Naive thymus-derived CD8-positive, alpha-beta T cell (primary cell): ENCODE data around the gene PRKCE. TPM values are rescaled to one million over a fixed set of nuclear protein-coding genes. Genes with fewer than 3 reads are reported as not detected.

Experiments used
- ATAC-seq, 2 donors: fragments of 150-1000 bp; cut with Tn5 transposase in 1 of 2; sonication (Bioruptor Pico), chemical (Tn5 transposase) in 1 of 2; 1 replicate in 1 of 2; 2 replicates in 1 of 2; pipeline ENCODE4 v1.10.0; 2021; ENCODE audit warnings: mild to moderate bottlenecking in 2 of 2, moderate library complexity in 2 of 2
- POLR2A ChIA-PET: fragments of 350-600 bp; sonication (Branson Sonifier 250); formaldehyde crosslinking; loops from one replicate; lab custom pipeline; 2021; ENCODE audit warnings: antibody characterized with exemption; lab: Charles Lee
- DNase-seq, 10 donors: peaks; one replicate each; pipeline versions ENCODE4 v3.0.0 to v3.0.0-alpha.2; 2020 to 2022
- H3K27ac Mint-ChIP-seq, 10 donors: one replicate each; pipeline ENCODE4 v1.8.0; 2020 to 2022; ENCODE audit warnings: mild to moderate bottlenecking in 10 of 10, mixed read lengths in 10 of 10, moderate library complexity in 4 of 10, inconsistent platforms in 1 of 10
- H3K27me3 Mint-ChIP-seq, 5 donors: one replicate each; pipeline ENCODE4 v1.8.0; 2021 to 2022; ENCODE audit warnings: mixed read lengths in 5 of 5
- H3K36me3 Mint-ChIP-seq, 3 donors: one replicate each; pipeline ENCODE4 v1.8.0; 2020 to 2022; ENCODE audit warnings: mixed read lengths in 3 of 3, mild to moderate bottlenecking in 2 of 3, inconsistent platforms in 1 of 3
- H3K4me1 Mint-ChIP-seq, 4 donors: one replicate each; pipeline ENCODE4 v1.8.0; 2021 to 2022; ENCODE audit warnings: mixed read lengths in 4 of 4
- H3K4me3 Mint-ChIP-seq, 10 donors: one replicate each; pipeline ENCODE4 v1.8.0; 2020 to 2022; ENCODE audit warnings: mild to moderate bottlenecking in 10 of 10, mixed read lengths in 10 of 10, moderate library complexity in 6 of 10, inconsistent platforms in 1 of 10
- H3K9me3 Mint-ChIP-seq, 9 donors: one replicate each; pipeline ENCODE4 v1.8.0; 2020 to 2022; ENCODE audit warnings: mixed read lengths in 9 of 9, mild to moderate bottlenecking in 3 of 9, inconsistent platforms in 1 of 9, moderate library complexity in 1 of 9
- polyA plus RNA-seq, 3 donors: library from polyadenylated mRNA; unstranded; fragments of 300-500 nt; fragmentation: Illumina TruSeq; gene quantifications; one replicate each; pipeline ENCODE4 v1.2.3, GENCODE V29; 2021
- total RNA-seq, 8 experiments: library from RNA in 2 of 8; stranded (reverse) in 2 of 8; gene quantifications; one replicate each; pipeline ENCODE4 v1.2.3 and lab custom pipeline; 2021 to 2026

The PRKCE gene
- total and polyA plus RNA-seq, 5 experiments from 2014 or later: 1.6 to 20.2 (median 2.7) TPM

DNA sequence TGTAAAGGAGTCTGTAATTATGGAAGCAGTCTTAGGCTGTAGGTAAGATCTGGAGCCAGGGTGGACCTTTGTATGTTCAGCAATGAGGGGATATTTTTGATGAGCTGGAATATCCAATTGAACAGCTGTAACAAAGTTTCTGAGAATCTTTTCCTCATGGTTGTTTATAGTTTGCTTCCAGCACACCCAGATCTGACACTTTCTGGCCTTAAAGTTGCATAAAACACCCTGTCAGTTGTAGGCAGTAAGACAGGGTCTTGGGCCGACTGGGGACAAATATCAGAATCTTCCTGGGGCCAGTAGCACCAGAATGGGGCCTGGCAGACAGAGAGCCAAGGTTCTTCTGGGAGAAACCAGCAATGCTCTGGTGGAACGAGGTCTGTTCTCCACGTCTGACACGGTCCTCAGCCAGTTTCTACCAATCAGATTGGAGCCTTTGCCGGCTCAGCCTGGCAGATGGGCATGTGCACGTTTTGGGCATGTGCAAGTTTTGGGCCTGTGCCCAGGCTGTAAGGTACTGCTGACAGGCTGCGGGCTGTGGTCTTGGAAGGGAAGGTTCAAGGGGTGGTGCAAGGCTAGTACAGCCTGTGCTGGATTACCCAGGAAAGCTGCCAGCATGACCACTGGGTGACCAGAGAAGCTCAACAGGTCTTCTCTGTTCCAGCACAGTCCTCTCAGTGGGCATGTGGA, 89.8 kb downstream of the PRKCE start:
- Mint-ChIP-seq H3K27me3 (no peaks in the 10 kb centered on the region), H3K4me3 (no peak overlapping the region), H3K9me3 (peaks cover 0 to 2% (median 0%) of the 10 kb centered on the region in 9 donors), H3K4me1 (peaks cover 7 to 23% (median 11%) of the 10 kb centered on the region in 4 donors), H3K36me3 (peaks cover 0 to 5% (median 3%) of the 10 kb centered on the region in 3 donors), H3K27ac (no peak overlapping the region)
- DNase-seq (no peak), ATAC-seq (no peak)
- POLR2A ChIA-PET: no interaction called here

DNA sequence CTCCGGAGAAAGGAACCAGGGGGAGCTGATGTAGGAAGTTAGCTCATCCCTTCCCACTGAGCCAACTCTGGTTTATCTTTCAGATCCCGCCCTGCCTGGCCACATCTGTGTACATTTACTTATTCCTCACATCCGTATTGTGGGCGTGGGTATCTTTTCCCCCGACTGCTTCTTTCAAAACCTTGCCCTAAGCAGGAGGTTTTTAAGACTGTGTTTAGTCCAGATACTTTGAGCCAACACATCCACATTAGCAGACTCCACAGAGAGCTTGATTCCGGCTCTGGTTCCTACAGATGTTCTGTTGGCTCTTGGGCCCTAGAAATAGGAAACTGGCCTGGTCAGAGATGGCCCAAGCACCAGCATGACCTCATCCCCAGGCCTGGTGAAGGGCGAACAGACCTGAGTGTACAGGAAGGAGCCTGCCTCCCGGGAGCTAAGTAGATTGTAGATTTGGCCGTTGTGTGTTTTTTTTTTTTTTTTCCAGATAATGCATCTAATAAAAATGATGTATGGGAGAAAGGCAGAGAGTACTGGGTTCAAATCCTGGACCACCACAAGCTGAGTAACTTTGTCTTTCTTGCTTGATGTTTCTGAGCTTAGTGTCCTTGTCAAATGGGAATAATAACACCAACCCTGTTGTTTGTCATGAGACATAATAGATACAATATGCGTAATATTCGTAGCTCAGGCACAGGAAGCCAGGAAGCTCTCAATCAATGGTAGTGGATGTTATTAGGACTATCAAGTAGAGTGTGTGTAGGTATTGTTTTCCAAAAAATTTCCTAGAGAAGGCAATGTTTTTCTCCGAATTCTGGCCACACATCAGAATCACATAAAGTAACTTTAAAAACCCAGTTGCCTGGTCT, 92.3 kb downstream of the PRKCE start:
- POLR2A ChIA-PET: no interaction called here
- peaks cover 4 to 26% (median 7%) of the 10 kb centered on the region in 4 donors for H3K4me1 Mint-ChIP-seq
- no peaks in the 10 kb centered on the region for H3K27me3 Mint-ChIP-seq
- peaks cover 0 to 16% (median 6%) of the 10 kb centered on the region in 9 donors for H3K9me3 Mint-ChIP-seq
- H3K27ac Mint-ChIP-seq: no peak overlapping the region
- peaks cover 4 to 11% (median 8%) of the 10 kb centered on the region in 3 donors for H3K36me3 Mint-ChIP-seq
- no peak overlapping the region for H3K4me3 Mint-ChIP-seq
- DNase-seq (no peak), ATAC-seq (no peak)

DNA sequence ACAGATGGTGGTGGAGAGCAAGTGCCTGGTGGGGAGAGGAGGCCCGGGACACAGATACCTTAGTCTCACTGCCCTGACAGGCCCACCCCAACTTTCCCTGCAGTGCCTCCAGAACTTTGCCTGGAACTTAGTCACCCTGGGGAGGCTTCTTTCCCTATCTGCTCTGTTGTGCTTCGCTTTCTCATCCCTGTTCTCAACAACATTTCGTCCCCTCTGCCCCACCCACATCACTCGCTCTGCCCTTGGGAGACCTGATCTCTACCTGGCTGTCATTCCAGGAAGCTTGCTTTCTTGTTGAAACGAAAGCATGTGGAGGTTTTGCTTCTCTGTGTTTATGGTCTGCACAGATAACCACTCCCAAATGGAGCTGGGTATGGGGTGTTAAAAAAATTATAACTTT, 93.8 kb downstream of the PRKCE start:
- DNase-seq (no peak), ATAC-seq (no peak)
- Mint-ChIP-seq H3K36me3 (peaks cover 4 to 11% (median 8%) of the 10 kb centered on the region in 3 donors), H3K4me3 (no peak overlapping the region), H3K9me3 (peaks cover 0 to 16% (median 6%) of the 10 kb centered on the region in 9 donors), H3K4me1 (peaks cover 7 to 28% (median 12%) of the 10 kb centered on the region in 4 donors), H3K27ac (no peak overlapping the region), H3K27me3 (no peaks in the 10 kb centered on the region)
- POLR2A ChIA-PET: no interaction called here

DNA sequence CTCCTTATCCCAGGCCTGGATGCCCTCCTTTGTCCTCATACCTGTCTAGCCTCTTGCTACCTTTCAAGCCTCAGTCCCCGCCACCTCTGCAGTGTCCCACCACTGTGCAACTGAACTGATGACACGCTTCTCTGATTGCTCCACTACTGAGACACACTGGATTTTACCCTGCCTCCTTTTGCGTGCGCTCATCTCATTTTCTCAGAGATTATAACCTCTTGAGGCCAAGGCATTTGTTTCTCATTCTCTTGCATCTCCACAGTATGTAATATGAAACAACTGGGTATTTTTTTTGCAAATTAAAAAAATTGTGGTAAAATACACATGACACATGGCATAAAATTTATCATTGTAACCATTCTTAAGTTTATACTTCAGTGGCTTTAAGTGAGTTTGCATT, 95.4 kb downstream of the PRKCE start:
- H3K27ac Mint-ChIP-seq: no peak overlapping the region
- DNase-seq (no peak), ATAC-seq (no peak)
- H3K9me3 Mint-ChIP-seq: peaks cover 0 to 20% (median 6%) of the 10 kb centered on the region in 9 donors
- POLR2A ChIA-PET: no interaction called here
- peaks cover 0 to 3% (median 0%) of the 10 kb centered on the region in 5 donors for H3K27me3 Mint-ChIP-seq
- peaks cover 2 to 15% (median 12%) of the 10 kb centered on the region in 3 donors for H3K36me3 Mint-ChIP-seq
- H3K4me1 Mint-ChIP-seq: peaks cover 6 to 28% (median 15%) of the 10 kb centered on the region in 4 donors
- no peak overlapping the region for H3K4me3 Mint-ChIP-seq

DNA sequence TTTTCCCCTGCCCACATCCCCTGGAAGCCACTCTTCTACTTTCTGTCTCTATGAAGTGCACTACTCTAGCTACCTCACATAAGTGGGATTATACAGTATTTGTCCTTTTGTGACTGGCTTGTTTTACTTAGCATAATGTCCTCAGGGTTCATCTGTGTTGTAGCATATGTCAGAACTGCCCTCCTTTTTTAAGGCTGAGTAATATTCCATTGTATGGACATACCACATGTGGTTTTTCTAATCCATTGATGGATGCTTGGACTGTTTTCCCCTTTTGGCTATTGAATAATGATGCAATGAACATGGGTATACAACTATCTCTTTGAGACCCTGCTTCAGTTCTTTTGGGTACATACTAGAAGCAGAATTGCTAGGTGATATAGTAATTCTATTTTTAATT, 95.9 kb downstream of the PRKCE start:
- Mint-ChIP-seq H3K27me3 (peaks cover 0 to 3% (median 0%) of the 10 kb centered on the region in 5 donors), H3K27ac (no peak overlapping the region), H3K9me3 (peaks cover 0 to 20% (median 6%) of the 10 kb centered on the region in 9 donors), H3K4me1 (peaks cover 6 to 27% (median 15%) of the 10 kb centered on the region in 4 donors), H3K4me3 (no peak overlapping the region), H3K36me3 (peaks cover 2 to 15% (median 12%) of the 10 kb centered on the region in 3 donors)
- DNase-seq (no peak), ATAC-seq (no peak)
- POLR2A ChIA-PET: no interaction called here

DNA sequence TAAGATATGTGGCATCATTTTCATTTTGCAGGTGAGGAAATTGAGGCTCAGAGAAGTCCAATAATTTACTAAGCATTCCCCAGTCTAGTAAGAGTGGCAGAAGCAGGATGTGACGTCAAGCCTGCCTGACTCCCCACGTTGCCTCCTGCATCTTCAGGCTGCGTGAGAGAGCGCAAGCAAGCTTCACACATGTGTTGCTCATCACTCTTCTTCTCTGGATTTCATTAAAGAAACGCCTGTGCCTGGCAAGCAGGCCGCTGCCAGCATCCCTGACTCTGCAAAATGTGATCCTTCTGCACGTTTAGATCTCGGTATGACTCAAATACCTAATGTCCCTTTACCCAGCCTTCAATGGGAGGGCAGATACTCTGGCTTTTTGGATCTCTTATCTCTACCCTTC, 96.8 kb downstream of the PRKCE start:
- ATAC-seq: no peak
- DNase-seq: no peak
- no peak overlapping the region for H3K4me3 Mint-ChIP-seq
- H3K4me1 Mint-ChIP-seq: peaks cover 6 to 24% (median 15%) of the 10 kb centered on the region in 4 donors
- H3K27ac Mint-ChIP-seq: peak overlapping the region in 2 of 10 donors; percentile 24 to 61
- H3K9me3 Mint-ChIP-seq: peaks cover 0 to 20% (median 6%) of the 10 kb centered on the region in 9 donors
- H3K36me3 Mint-ChIP-seq: peaks cover 2 to 15% (median 12%) of the 10 kb centered on the region in 3 donors
- H3K27me3 Mint-ChIP-seq: peaks cover 0 to 3% (median 0%) of the 10 kb centered on the region in 5 donors
- POLR2A ChIA-PET: no interaction called here

DNA sequence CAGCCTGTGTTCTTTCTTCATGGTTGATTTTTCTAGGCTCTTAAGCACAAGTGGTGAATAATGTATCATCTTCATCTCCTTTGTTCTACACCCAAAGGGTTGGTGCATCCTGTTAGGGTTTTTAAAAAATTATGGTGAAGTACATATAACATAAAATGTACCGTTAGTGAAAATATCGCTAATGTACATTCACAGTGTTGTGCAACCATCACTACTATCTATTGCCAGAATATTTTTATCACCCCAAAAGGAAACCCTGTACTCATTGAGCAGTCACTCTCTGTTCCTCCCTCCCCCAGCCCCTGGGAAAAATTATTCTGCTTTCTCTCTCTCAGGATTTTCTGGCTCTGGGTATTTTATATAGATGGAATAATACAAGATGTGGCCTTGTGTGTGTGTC, 98.5 kb downstream of the PRKCE start:
- H3K27ac Mint-ChIP-seq: no peak overlapping the region
- DNase-seq (no peak), ATAC-seq (no peak)
- peaks cover 2 to 15% (median 12%) of the 10 kb centered on the region in 3 donors for H3K36me3 Mint-ChIP-seq
- no peak overlapping the region for H3K4me3 Mint-ChIP-seq
- POLR2A ChIA-PET: no interaction called here
- peaks cover 0 to 3% (median 0%) of the 10 kb centered on the region in 5 donors for H3K27me3 Mint-ChIP-seq
- peaks cover 0 to 20% (median 6%) of the 10 kb centered on the region in 9 donors for H3K9me3 Mint-ChIP-seq
- peaks cover 6 to 27% (median 19%) of the 10 kb centered on the region in 4 donors for H3K4me1 Mint-ChIP-seq

DNA sequence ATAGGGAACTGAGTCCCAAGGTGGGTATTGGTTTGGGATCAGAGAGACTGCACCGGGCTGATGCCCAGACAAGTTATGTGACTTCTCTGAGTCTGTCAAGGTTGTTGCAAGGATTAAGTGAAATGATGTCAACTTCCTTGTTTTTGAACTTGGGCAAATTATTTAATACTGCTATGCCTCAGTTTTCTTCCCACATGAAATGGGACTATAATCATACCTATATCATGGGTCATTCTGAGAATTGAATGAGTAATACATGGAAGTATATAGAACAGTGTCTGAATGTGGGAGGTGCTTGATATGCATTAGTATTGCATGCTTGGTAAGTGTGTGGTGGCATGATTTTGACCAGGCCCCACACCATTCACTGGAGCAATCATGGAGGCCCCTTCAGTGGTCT, 99.0 kb downstream of the PRKCE start:
- H3K4me1 Mint-ChIP-seq: peaks cover 6 to 27% (median 20%) of the 10 kb centered on the region in 4 donors
- H3K4me3 Mint-ChIP-seq: no peak overlapping the region
- peaks cover 0 to 3% (median 0%) of the 10 kb centered on the region in 5 donors for H3K27me3 Mint-ChIP-seq
- no peak for ATAC-seq
- H3K36me3 Mint-ChIP-seq: peaks cover 2 to 15% (median 12%) of the 10 kb centered on the region in 3 donors
- no peak for DNase-seq
- H3K27ac Mint-ChIP-seq: no peak overlapping the region
- H3K9me3 Mint-ChIP-seq: peaks cover 0 to 20% (median 6%) of the 10 kb centered on the region in 9 donors
- POLR2A ChIA-PET: no interaction called here

DNA sequence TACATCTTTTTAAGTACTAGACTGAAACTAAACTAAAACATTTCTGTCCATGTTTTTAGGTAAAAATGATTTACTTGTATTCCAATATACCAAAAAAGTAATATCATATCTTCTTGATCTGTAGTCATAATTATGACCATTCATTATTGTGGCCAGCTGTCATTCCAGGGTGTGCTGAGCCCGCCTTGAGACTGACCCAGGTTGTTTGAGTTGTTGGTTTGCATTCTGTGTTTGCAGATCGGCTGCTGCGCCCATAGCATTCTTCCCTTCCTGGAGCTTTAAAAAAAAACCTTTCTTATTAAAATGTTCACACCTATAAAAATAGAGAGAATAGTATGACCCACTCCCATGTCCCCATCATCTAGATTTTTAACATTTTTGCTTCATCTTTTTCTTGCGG, 101.9 kb downstream of the PRKCE start:
- POLR2A ChIA-PET: no interaction called here

DNA sequence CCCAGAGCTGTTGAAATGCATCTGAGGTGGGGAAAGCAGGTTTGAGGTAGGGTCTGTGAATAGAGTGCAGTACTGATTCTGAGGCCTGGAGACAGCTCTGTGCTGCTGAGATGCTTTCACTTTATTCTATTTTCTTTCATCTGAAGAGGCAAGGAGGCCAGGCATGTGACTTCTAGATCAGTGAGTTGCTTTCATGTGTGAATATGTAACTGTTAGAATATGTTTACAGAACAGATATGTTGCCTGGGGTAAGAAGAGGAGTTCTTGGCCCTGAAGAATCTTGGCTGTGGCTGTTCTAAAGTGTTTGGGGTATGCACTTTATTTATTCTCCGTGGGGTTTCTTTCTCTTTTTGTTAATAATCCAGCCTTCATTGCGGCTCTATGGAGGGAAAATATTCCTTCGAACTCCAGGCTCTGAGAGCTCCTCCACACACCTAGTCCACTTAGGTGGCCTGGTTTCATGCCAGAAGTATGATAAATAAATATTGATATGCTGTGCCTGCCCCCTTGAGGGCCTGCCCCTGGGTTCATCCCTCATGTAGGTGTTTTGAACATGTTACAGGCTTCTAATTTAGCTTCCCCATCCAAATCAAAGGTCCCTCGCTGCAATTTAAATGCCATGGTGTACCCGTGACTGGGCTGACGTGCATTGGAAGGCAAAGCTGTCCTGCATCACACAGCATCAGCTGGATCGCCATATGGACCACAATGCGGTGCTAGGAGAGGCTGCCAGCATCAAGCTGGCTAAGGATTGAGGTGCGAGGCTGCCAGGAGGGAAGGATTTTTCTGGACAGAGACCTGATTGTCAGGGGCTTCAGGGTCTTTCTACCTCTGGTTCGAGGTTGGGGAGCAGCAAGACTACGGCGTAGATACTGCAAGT, 102.9 kb downstream of the PRKCE start:
- Mint-ChIP-seq H3K4me1 (peaks cover 6 to 29% (median 14%) of the 10 kb centered on the region in 4 donors), H3K27me3 (peaks cover 0 to 3% (median 0%) of the 10 kb centered on the region in 5 donors), H3K9me3 (peaks cover 0 to 4% (median 0%) of the 10 kb centered on the region in 9 donors), H3K36me3 (peaks cover 0 to 4% (median 4%) of the 10 kb centered on the region in 3 donors), H3K4me3 (no peak overlapping the region), H3K27ac (peak overlapping the region in 2 of 10 donors; percentile 49 to 51)
- POLR2A ChIA-PET: no interaction called here
- DNase-seq: no peak
- no peak for ATAC-seq

More for the DNA sequence above, 101.9 kb downstream of the PRKCE start:
- Mint-ChIP-seq H3K36me3 (peaks cover 0 to 4% (median 4%) of the 10 kb centered on the region in 3 donors), H3K4me1 (peaks cover 6 to 31% (median 17%) of the 10 kb centered on the region in 4 donors), H3K4me3 (no peak overlapping the region), H3K27ac (no peak overlapping the region), H3K9me3 (peaks cover 0 to 4% (median 0%) of the 10 kb centered on the region in 9 donors), H3K27me3 (peaks cover 0 to 3% (median 0%) of the 10 kb centered on the region in 5 donors)
- no peak for DNase-seq
- no peak for ATAC-seq

DNA sequence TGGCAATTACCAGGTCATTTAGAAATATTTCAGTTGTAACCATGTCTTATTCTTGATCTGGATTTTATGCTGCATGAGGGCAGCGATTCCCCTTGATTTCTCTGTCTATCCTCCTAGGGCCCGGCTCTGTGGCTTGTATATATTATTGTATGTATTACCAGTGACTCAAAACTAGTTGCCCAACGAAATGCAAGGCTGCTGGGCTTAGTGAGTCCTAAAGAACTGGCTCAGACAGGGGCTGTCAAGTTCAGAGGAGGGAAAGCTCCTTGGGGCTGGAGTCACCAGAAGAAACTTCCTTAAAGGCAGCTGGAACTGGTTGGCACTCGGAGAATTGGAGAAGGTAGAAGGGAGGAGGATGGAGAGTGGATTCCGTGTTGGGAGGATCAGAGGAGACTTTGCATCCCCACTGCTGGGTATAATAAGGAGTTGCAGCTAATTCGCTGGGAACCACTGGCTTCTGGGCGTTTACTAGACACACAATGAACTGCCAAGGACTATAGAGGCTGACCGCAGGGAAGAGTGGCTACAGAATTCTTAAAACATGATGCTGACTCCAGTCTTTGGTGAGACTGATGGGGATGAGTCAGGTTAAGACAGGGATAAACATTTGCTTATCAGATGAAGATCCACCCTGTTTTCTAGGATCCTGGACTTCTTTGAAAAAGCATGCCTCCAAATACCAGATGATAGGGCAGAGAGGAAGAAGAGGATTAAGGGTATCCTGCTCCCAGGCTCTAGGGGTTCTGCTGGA, 104.3 kb downstream of the PRKCE start:
- peaks cover 0 to 5% (median 3%) of the 10 kb centered on the region in 3 donors for H3K36me3 Mint-ChIP-seq
- H3K9me3 Mint-ChIP-seq: peaks cover 0 to 4% (median 0%) of the 10 kb centered on the region in 9 donors
- H3K27ac Mint-ChIP-seq: peak overlapping the region in 1 of 10 donors; percentile 42
- H3K4me1 Mint-ChIP-seq: peaks cover 3 to 18% (median 6%) of the 10 kb centered on the region in 4 donors
- no peak for ATAC-seq
- H3K4me3 Mint-ChIP-seq: no peak overlapping the region
- peaks cover 0 to 3% (median 0%) of the 10 kb centered on the region in 5 donors for H3K27me3 Mint-ChIP-seq
- POLR2A ChIA-PET: no interaction called here
- DNase-seq: no peak
